Hepatocyte (in vitro differentiated cells): ENCODE data around the gene IQCH. TPM values are rescaled to one million over a fixed set of nuclear protein-coding genes. Genes with fewer than 3 reads are reported as not detected.

ENCODE experiments used
- DNase-seq: peaks from one replicate; pipeline ENCODE4 v3.0.0-alpha.2; 2016; ENCODE audit warnings: low spot score
- H2AFZ ChIP-seq: fragments of 200-600 bp; sonication (generic); 2 replicates; pipeline ENCODE4 v1.6.0; 2016; ENCODE audit warnings: antibody characterized with exemption, mild to moderate bottlenecking
- H3K27ac ChIP-seq: fragments of 200-600 bp; sonication (generic); 2 replicates; pipeline ENCODE4 v1.5.1; 2016; ENCODE audit warnings: mild to moderate bottlenecking
- H3K27me3 ChIP-seq: fragments of 200-600 bp; sonication (generic); 2 replicates; pipeline ENCODE4 v1.6.1; 2016
- H3K36me3 ChIP-seq: fragments of 200-600 bp; sonication (generic); replicated peaks from 2 replicates; pipeline ENCODE4 v1.5.1; 2016; ENCODE audit warnings: low read depth; ENCODE audit not compliant: insufficient read depth
- H3K4me1 ChIP-seq: fragments of 200-600 bp; sonication (generic); 2 replicates; pipeline ENCODE4 v1.5.1; 2016; ENCODE audit warnings: mild to moderate bottlenecking, moderate library complexity; ENCODE audit not compliant: insufficient read depth
- H3K4me2 ChIP-seq: fragments of 200-600 bp; sonication (generic); 2 replicates; pipeline ENCODE4 v1.6.0; 2016
- H3K4me3 ChIP-seq: fragments of 200-600 bp; sonication (generic); 2 replicates; pipeline ENCODE4 v1.5.1; 2016; ENCODE audit warnings: mild to moderate bottlenecking
- H3K79me2 ChIP-seq: fragments of 200-600 bp; sonication (generic); 2 replicates; pipeline ENCODE4 v1.6.0; 2017; ENCODE audit warnings: mild to moderate bottlenecking
- H3K9me2 ChIP-seq: fragments of 200-600 bp; sonication (generic); replicated peaks from 2 replicates; pipeline ENCODE4 v1.6.0; 2017; ENCODE audit warnings: mild to moderate bottlenecking; ENCODE audit not compliant: insufficient read depth
- H3K9me3 ChIP-seq: fragments of 200-600 bp; sonication (generic); 2 replicates; pipeline ENCODE4 v1.5.1; 2016; ENCODE audit warnings: low read depth, mild to moderate bottlenecking
- H4K20me1 ChIP-seq: fragments of 200-600 bp; sonication (generic); 2 replicates; pipeline ENCODE4 v1.6.0; 2016; ENCODE audit warnings: mild to moderate bottlenecking; ENCODE audit not compliant: insufficient read depth, poor library complexity, severe bottlenecking
- CTCF ChIP-seq: fragments of 200-600 bp; sonication (generic); IDR thresholded peaks from 2 replicates; pipeline ENCODE4 v1.5.1; 2016; ENCODE audit warnings: antibody characterized with exemption, mild to moderate bottlenecking; ENCODE audit not compliant: poor library complexity
- EZH2 ChIP-seq: fragments of 200-600 bp; sonication (generic); IDR thresholded peaks from 2 replicates; pipeline ENCODE4 v1.6.1; 2016; ENCODE audit warnings: antibody characterized with exemption, mild to moderate bottlenecking, borderline replicate concordance
- EZH2phosphoT487 ChIP-seq: fragments of 200-600 bp; sonication (generic); IDR thresholded peaks from one replicate; pipeline ENCODE4 v1.6.1; 2018; ENCODE audit warnings: antibody characterized with exemption, mild to moderate bottlenecking, low read depth, moderate library complexity; ENCODE audit not compliant: unreplicated experiment, severe bottlenecking
- WGBS: methylation state at CpG from one replicate; pipeline ENCODE4 v1.1.6; 2016; ENCODE audit warnings: low lambda C conversion rate; ENCODE audit errors: missing lambda C conversion rate; 5-methylcytosine and 5-hydroxymethylcytosine counted together
- polyA plus RNA-seq: library from polyadenylated mRNA; unstranded; fragments of >200 nt; fragmentation: Nextera tagmentation; extraction: Ambion mirVana; gene quantifications from 2 replicates; pipeline ENCODE4 v1.2.1, GENCODE V29; 2016
- total RNA-seq: library from RNA; depleted of rRNA; stranded (reverse); fragments of >200 nt; gene quantifications from 2 replicates; pipeline ENCODE4 v1.2.3, GENCODE V29; 2014

IQCH gene
- total and polyA plus RNA-seq, 2 experiments from 2014 or later, result 0.76 to 1.0 TPM

GRCh38 chr15:67304778-67305177 is 50.2 kb downstream of the IQCH start:
- no peaks in the 10 kb centered on the region for H3K9me2 ChIP-seq
- H3K36me3 ChIP-seq, result no peaks in the 10 kb centered on the region
- no peaks in the 10 kb centered on the region for H3K27me3 ChIP-seq
- no peaks in the 10 kb centered on the region for H4K20me1 ChIP-seq
- TF ChIP-seq EZH2phosphoT487, result no peak
- TF ChIP-seq CTCF, result no peak
- TF ChIP-seq EZH2, result no peak
- H3K9me3 ChIP-seq, result no peaks in the 10 kb centered on the region
- no peak overlapping the region for H3K4me3 ChIP-seq
- H3K79me2 ChIP-seq, result no peaks in the 10 kb centered on the region
- DNase-seq, result no peak
- H3K4me2 ChIP-seq, result no peak overlapping the region
- H3K4me1 ChIP-seq, result no peaks in the 10 kb centered on the region
- no peak overlapping the region for H2AFZ ChIP-seq
- no peak overlapping the region for H3K27ac ChIP-seq

- Histone ChIP-seq H3K4me2 (no peak overlapping the region), H2AFZ (no peak overlapping the region)
Measured at GRCh38 chr15:67305506-67305905, 50.9 kb downstream of the IQCH start.

GRCh38 chr15:67307156-67307555 is 52.6 kb downstream of the IQCH start:
- Histone ChIP-seq H3K4me2 (no peak overlapping the region), H3K4me1 (no peaks in the 10 kb centered on the region), H4K20me1 (no peaks in the 10 kb centered on the region), H3K4me3 (no peak overlapping the region), H3K9me2 (no peaks in the 10 kb centered on the region), H3K27me3 (no peaks in the 10 kb centered on the region), H3K9me3 (no peaks in the 10 kb centered on the region), H3K79me2 (no peaks in the 10 kb centered on the region), H2AFZ (no peak overlapping the region), H3K36me3 (no peaks in the 10 kb centered on the region), H3K27ac (no peak overlapping the region)
- TF ChIP-seq EZH2phosphoT487, result no peak
- no peak for TF ChIP-seq CTCF
- TF ChIP-seq EZH2, result no peak
- WGBS, result 63% methylated on average over 1 of the region's 1 CpG
- no peak for DNase-seq

More at GRCh38 chr15:67305506-67305905, 50.9 kb downstream of the IQCH start:
- H3K4me3 ChIP-seq, result no peak overlapping the region
- no peaks in the 10 kb centered on the region for H3K9me3 ChIP-seq
- DNase-seq, result no peak
- H3K27ac ChIP-seq, result no peak overlapping the region
- no peaks in the 10 kb centered on the region for H4K20me1 ChIP-seq
- H3K4me1 ChIP-seq, result no peaks in the 10 kb centered on the region
- H3K79me2 ChIP-seq, result no peaks in the 10 kb centered on the region
- WGBS, result 24% methylated on average over 1 of the region's 1 CpG
- no peaks in the 10 kb centered on the region for H3K36me3 ChIP-seq
- H3K27me3 ChIP-seq, result no peaks in the 10 kb centered on the region
- H3K9me2 ChIP-seq, result no peaks in the 10 kb centered on the region
- TF ChIP-seq EZH2phosphoT487 (no peak), CTCF (no peak), EZH2 (no peak)
